Left kidney (tissue), 8 donors: ENCODE results near the gene BMP2K. TPM values are rescaled to one million over a fixed set of nuclear protein-coding genes. Genes with fewer than 3 reads are reported as not detected.

Source experiments
- DNase-seq: peaks from one replicate; pipeline ENCODE4 v3.0.0-alpha.2; 2013
- long read RNA-seq, 8 donors: transcript quantifications; one replicate each; lab custom pipeline, GENCODE V29; 2026
- polyA plus RNA-seq: library from polyadenylated mRNA; unstranded; fragments of 120-200 nt; gene quantifications from one replicate; pipeline ENCODE4 v1.2.1, GENCODE V29; 2013; ENCODE audit not compliant: insufficient read length

The BMP2K gene
- polyA plus RNA-seq: 36.3 TPM
- long read RNA-seq, donor 1, partial matches to known transcripts: 0 of 3 reads
- long read RNA-seq, donor 1, other reads (novel, unspliced or antisense): 0 of 3 reads
- long read RNA-seq, donor 2, full-length matches to known transcripts: 2 of 7 reads
- long read RNA-seq, donor 2, partial matches to known transcripts: 5 of 7 reads
- long read RNA-seq, donor 2, other reads (novel, unspliced or antisense): 0 of 7 reads
- long read RNA-seq, donor 3: 0 reads
- long read RNA-seq, donor 4: 0 reads
- long read RNA-seq, donor 5: 0 reads
- long read RNA-seq, donor 6, partial matches to known transcripts: 0 of 1 reads
- long read RNA-seq, donor 6, other reads (novel, unspliced or antisense): 0 of 1 reads
- long read RNA-seq, donor 7, partial matches to known transcripts: 0 of 1 reads
- long read RNA-seq, donor 7, other reads (novel, unspliced or antisense): 0 of 1 reads
- long read RNA-seq, donor 8, partial matches to known transcripts: 0 of 2 reads
- long read RNA-seq, donor 8, other reads (novel, unspliced or antisense): 0 of 2 reads

GRCh38 chr4:78776079-78776728 is at the start of gene BMP2K:
BMP2K (plus strand) TSS chr4:78776350; CDS start chr4:78776544, 194 bp downstream.
- DNase-seq: peak; percentile 71

- DNase-seq: peak; percentile 19
These were observed 49.6 kb upstream of the BMP2K start for GRCh38 chr4:78726546-78726945.

GRCh38 chr4:78732332-78733104 is 43.6 kb upstream of the BMP2K start:
- no peak for DNase-seq

GRCh38 chr4:78734441-78735162 is 41.5 kb upstream of the BMP2K start:
- no peak for DNase-seq

- no peak for DNase-seq
These were observed 40.5 kb upstream of the BMP2K start for GRCh38 chr4:78735697-78736096.

DNA sequence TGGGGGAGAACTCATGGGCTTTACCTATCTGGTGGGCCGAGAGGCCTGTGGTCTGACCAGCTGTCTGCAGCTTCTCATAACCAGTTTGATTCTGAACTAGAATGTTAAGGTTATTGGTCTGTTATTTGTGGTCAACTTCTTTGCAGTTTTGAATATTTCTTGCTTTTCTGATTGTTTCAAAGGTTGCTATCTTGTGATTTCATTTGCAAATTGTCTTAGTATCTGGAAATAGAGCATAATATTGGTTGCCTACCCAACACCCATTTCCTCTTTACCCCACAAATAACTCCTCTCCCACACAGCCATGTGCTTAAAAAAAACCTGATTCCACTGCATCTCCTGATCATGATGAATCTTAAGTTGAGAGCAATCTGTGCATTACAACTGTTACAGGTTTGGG is 39.1 kb upstream of the BMP2K start:
- DNase-seq: no peak

- no peak for DNase-seq
These were observed 38.2 kb upstream of the BMP2K start for GRCh38 chr4:78737973-78738372.

DNA sequence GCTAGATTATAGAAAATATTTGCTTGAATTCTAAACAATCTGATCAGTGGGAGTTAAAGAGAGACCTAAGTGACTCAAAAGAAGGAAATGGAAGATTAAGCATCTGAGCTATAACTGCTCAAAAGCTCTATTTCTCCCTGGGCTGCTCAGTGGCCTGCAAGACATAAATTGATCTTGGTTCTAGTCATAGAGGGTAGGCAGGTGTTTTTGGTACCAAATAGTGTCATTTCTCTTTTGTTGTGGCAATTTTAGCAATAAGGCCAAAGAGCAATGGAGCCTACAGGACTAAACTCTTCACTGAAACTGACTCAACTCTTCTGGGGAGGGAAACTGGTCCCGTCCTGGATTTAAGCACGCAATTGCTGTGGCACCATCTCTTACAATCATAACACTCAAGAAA is 33.9 kb upstream of the BMP2K start:
- DNase-seq: no peak

DNA sequence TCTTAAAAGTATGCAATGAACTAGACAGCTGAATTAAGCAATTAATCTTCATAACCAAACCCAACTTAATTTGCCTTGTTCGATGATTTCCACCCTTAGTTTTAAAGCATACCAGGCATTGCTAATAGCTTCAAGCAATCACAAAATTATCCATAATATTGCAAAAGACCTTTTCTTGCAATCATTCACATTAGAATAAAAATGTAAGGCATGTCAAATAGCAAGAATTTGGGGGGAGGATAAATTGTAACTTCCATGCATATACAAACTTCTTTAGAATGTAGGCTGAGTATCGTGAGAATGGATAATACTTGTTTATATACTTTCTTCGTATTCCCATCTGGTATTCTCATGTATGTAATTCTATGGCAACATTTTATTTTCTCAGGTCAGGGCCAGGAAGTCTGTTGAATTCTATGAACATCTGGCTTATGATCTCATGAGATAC is 28.7 kb upstream of the BMP2K start:
- DNase-seq: no peak

DNA sequence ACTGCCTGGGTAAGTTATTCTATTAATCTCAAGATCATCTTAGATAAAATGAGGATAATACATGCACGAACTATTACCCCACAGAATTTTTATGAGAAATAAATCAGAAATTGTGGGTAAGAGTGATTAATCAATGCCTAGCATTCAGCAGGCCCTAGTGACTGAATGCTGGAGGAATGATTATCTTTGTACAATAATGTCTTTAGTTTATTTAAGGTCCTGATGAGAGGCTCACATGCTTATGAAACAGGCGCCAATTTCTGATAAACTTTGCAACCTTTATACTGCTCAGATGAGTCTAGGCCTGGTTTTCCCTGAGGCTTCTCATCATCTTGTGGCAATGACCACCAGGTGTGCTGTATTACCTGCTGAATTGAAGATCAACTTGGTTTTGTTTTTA is 27.8 kb upstream of the BMP2K start:
- DNase-seq: no peak

DNA sequence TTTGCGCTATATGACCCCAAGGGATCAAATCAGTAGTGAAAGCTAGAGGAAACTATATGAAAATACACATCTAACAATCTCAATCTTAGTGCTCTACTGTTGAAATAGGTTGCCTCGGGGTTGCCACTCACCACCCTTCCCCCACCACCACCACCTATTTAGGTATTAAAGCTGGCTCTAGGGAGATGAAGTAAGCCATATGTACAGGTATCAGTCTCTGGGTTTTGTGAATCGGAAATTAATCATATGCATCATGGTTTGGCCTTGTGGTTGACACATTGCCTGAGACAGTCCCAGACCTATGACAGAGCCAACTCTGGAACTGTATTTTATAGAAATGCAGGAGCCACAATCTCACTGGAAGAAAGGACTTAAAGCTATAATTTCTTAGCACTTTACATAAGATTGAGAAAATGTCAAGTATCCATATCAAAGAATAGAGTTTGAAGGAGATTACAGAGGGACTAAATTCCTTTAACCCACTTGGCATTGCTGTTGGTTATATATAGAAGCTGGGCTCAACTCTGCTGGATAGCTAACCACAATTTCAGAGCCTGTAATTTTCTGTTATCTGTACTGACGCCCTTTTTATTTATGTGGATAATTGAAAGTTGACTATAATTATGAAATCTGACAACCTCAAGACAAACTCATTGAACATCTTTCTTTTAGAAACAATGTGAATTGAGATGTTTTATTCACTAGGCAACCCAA is 26.7 kb upstream of the BMP2K start:
- DNase-seq: no peak

DNA sequence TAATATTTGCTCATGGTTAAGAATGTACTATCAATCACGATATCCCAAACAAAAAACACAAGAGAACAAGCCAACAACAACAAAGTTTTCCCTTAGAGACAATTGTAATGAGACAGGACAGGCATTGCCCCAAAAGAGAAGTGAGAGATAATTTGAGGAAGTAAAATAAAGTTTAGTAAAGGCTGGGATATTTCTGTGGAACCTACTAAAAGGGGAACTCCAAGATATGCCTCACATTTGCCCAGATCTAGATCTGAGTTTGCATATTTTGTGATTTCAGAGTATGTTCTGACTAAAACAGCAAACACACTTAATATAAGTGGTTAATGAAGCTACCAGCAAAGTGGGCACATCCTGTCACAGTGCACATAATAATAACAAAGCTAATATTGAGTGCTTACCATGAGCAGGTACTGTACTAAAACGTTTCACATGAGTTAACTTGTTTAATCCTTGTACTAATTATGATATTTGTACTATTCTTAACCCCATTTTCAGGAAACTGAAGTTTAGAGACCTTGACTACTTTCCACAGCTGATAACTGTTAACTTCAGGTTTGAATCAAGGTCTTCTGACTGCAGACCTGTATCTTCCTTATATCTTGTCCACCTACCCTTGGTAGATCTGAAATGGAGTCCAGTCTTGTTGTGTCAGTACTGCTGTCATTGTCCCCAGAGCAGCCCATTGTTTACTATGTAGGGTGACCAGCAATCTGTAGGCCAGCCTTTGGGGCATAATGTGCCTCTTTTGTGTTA is 26.0 kb upstream of the BMP2K start:
- no peak for DNase-seq

DNA sequence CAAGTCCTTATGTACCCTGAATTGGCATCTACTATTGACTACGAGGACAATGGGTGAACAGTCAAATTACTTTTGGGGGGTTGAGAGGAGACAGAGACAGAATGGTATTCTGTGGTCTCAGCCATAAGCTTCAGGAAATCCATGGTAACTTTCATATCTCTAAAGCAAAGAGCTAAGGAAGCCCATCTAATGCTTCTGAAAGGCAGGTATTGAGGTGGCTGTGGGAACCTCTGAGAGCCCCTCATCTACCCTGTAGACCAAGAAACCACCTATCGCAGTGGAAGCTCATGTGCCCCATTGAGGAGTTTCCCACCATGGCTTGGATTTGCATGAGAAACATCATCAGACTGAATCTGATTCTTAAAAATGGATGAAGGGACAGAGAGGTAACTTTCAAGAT is 23.1 kb upstream of the BMP2K start:
- no peak for DNase-seq

DNA sequence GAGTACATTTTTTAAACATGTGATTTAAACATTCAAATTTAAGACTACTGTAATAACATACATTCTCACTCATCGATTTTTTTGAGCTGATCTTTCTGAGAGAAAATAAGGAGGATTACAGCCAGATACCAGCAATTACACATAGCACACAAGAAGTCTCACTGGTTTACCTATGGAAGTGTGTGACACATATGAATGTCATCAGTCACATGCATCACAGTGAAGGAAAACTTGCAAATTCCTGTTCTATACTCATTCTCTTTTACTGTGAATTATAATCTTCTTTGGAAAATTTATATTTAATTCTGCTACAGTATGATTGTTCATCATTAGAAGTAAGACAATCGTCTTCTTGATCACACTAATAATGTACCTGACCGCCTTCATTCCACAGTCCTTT is 21.3 kb upstream of the BMP2K start:
- no peak for DNase-seq

DNA sequence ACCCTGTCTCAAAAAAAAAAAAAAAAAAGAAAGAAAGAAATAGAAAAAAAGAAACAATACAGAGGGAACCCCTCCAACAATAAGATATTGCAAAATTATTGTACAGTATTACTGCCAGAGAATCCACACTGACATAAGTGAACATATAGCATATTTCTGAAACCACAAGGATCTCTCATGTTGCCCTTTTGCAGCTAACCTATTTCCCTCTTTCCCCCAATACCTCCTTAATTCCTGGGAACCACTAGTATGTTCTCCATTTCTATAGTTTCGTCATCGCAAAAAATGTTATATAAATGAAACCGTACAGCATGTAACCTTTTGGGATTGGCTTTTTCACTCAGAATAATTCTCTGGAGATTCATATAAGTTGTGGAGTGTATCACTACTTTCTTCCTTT is 20.0 kb upstream of the BMP2K start:
- DNase-seq: no peak

DNA sequence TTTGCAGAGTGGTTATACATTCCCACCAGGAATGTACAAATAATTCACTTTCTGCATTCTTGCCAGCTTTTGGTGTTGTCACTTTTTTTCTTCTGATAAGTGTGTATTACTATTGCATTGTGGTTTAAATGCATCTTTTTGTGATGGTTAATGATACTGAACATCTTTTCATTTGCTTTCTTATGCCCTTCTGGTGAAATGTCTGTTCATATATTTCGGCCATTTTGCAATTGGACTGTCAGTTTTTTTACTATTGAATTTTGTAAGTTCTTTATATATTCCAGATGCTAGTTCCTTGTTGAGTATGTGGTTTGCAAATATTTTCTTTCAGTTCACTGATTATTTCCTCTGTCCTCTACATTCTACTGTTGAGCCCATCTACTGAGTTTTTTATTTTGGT is 19.4 kb upstream of the BMP2K start:
- DNase-seq: no peak

DNA sequence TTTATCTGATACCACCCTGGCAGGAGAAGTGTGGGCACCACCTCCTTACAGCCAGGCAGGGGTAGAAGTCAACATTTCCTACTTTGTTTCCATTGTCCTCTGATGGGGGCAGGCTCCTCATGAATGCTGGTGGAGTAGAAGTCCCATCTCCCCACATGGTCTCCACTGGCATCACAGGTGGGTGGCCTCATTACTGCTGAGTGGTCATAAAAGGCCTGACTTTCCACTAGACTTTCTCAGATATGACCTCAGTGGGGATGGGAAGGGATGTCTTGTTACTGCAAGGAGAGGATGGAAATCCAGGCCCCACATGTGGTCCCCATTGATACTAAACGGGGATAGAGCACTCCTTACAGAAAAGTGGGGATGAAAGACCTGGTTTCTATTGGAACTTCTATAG is 18.6 kb upstream of the BMP2K start:
- no peak for DNase-seq

DNA sequence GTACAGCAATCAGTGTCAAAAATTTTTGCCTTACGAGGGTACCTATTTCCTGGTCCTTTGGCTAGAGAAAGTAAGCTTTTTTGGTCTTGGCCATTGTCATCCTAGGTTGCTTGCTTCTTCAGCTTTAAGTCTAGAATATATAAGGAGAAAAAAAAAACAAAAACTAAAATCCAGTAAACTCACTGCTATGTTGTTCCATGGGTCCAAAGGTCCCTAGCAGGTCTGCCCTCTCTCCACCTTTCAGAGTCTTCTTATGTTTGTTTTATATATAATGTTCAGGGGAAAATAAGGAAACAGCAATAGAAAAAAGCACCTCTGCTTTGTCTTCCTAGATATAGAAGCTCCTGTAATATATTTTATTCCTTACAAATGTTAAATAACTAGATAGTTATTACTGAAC is 18.1 kb upstream of the BMP2K start:
- DNase-seq: no peak

DNA sequence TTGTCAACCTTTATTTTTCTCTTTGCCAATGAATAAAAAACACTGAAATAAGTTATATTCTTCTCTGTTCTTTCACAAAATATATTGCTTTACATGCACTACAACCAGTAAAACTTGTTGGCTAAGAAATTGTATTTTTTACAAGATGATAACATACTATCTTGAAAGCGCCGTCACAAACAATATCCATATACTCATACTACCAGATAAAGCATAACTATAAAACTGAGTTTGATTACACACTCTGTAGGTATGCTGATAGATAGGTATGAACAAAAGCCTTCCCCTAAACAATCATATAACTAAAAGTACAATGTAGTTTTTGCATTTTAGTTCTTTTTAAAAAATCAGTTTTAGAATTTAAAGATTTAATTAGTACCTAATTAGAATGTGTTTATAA is 13.6 kb upstream of the BMP2K start:
- DNase-seq: no peak

GRCh38 chr4:78763251-78763650 is 12.9 kb upstream of the BMP2K start:
- no peak for DNase-seq
